IPS-NIHi7 (cell line): Measurements from ENCODE around the gene FYB2.
A peak's percentile ranks its signal among the peaks of the same experiment; 100 is the strongest.

ENCODE experiments used
- DNase-seq: peaks from one replicate; pipeline ENCODE4 v3.0.0; 2012; ENCODE audit warnings: mixed read lengths; ENCODE audit errors: extremely low spot score

Gene FYB2

DNA sequence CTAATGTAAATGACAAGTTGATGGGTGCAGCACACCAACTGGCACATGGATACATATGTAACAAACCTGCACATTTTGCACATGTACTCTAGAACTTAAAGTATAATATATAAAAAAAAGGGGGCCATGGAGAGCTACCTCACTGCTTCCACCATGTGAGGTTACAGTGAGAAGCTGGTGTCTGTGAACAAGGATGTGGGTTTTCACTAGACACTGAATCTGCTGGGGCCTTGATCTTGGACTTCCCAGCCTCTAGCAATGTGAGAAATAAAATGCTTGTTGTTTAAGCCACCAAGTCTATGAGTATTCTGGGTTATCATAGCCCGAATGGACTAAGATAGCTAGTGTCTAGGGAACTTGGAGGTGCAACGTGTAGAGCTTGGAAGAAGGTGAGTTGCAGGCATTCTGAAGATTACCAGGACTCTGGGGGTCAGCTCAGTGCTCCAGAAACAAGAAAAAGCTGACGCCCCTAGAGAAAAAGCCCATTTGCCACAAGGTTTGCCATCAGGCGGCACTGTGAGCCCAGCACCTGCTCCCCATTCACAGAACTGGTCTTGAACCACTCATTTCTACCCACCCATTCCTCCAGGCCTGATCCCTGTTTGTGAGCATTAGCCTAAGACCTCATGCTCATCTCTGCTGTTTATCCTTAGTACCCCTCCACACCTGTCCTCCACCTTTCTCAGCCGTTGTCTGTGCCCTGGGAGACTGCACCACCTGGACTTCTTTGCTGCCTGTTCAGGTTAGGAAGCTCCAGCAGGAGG lies 15.1 kb upstream of the FYB2 start:
- no peak for DNase-seq

DNA sequence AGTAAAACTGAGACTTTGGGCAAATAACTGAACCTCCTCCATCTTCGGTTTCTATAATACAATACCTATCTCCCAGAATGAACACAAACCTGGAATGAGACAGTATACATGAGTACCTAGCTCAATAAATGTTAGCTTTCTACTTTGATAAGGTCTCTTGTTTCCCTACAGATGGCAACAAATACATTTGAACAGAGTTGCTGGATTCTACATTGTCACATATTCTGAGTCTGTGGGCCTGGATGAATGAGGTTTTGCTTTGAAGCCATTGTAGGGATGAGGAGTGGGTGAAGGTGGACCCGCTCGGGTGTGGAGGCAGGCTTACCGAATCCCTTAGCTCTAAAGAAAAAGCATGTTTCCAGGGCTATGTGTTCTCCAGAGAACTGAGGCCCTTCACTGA lies 13.9 kb upstream of the FYB2 start:
- no peak for DNase-seq

DNA sequence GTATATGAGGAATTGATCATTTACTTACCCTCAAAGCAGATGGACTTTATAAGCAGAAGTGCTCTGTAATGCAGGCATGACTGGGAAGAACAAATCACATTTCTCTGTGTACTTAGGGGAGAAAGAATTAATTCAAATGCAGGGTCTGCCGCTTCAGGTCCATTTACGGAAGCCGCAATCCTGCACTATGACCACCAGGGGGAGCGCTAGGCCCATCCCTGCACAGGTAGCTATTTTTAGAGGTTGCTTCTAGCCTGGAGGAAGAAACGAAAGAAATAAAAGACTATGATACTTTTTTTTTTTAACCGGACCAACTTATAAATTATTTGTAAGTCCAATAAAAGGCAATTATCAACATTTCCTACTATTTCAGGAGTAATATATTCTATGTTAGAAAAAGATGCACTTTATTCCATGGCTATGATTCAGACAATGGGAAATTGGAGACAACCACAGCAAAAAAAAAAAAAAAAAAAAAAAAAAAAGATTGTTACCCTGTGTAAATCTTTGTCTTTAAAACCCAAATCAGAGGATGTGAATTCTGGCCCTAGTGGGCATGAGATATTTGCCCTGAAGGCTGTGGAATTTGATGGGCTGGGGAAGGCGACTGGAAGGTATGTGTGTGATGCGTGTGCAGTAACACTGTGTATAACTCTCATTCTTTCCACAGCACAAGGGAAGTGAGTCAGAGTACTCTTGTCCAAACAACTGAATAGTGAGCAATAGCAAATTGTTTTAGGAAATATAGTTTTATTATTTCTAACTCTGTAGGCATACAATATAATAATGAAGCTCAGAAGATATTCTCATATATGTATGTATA lies 12.9 kb upstream of the FYB2 start:
- peak; percentile 68 for DNase-seq

DNA sequence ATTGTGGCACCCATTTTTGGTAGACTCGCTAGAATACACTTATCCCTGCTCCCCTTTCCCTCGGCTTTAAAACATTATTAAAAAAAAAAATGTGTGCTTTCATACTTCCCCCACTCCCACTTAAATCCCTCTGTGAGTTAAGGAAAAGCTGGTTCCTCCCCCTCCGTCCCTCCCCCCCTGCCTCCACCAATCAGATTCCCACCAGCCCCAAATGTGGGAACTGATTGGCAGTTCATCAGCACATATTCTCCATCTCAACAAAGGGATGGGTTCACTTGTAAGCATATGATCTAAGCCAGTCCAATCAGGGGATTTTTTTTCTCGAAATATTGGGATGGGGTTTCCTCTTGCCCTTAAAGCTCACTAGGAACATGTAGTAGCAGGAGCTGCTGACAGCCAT lies 10.8 kb upstream of the FYB2 start:
- peak; percentile 27 for DNase-seq

DNA sequence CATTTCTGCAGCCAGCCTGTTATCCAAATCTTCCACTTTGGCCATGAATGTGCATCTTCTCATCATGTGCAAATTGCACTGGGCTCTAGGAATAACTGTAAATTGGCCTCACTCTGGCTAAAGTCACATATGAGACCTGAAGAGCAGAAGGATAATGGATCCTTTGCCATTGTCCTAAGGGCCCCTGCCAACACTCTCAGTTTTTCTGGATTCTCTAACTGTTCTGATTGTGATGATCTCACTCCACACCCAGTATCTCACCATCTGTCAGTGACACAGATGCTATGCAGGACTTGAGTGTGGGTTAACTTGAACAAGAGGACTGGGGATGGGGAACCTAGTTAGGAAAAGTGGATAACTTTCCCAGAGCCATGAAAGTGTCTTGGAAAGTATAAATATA lies 8.5 kb upstream of the FYB2 start:
- no peak for DNase-seq

DNA sequence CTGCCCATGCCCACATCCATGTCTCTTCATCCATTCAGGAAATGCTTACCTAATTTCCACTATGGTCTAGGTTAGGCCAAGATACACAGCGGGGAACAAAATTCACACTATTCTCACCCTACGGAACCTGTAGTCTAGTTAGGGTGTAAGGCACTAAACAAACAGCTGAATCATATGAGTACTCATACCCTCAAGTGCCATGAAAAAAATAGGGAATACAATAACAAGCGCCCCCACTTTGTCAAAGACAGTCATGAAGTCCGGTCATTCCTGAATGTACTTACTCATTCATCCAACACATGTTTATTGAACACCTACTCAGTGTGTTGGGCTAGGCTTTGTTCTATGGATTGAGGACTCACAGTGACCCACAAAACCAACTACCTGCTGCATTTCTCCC lies 6.2 kb upstream of the FYB2 start:
- DNase-seq, result no peak

DNA sequence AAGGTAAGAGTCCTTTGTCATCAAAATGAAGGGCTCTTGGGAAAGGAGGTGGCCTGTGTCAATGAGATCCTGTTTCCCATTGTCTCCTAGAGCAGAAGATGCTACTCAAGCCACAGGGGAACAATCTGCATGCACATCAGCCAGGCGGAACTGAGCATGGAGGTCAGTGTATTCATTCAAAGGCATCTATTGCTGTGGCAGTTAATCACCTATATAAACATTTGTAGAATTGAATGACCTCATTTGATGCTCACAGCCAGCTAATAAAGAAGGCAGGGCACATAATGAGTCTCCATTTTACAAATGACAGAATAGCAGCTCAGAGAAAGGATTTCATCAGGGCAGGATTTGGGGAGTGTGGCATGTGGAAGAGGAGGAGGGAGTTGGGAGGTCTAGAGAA lies 5.7 kb upstream of the FYB2 start:
- no peak for DNase-seq

DNA sequence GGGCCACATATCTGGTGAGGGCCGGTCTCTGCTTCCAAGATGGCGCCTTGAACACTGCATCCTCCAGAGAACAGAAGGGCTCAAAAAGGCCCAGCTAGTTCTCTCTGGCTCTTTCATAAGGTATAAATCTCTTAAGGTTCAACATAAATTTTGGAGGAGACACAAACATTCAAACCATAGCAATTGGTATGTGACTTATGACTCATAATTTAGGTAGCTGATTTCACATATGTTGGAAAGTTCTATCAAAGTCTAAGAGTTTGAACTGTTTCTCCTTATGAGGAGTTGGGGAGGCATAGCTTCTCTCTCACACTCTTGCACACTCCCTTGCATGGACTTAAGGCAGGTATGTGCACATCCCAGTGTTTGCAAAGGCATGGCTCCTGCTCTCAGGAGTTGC lies 5.1 kb upstream of the FYB2 start:
- no peak for DNase-seq

DNA sequence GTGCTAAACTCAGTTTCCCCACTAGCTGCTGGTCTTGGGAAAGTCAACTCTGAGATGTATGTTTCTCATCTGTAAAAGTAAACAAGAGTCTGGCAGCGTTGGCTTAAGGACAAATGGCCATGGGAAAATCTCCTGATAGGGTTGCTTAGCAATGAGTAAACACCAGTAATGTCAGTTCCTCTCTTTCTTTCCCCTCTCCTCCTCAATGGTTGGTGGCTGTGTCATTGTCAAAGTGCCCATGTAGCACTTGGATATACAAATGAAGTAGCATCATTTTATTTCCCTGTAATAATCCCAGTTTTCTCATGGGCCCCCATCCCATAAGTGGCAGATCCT lies 2.2 kb upstream of the FYB2 start:
- peak; percentile 20 for DNase-seq

DNA sequence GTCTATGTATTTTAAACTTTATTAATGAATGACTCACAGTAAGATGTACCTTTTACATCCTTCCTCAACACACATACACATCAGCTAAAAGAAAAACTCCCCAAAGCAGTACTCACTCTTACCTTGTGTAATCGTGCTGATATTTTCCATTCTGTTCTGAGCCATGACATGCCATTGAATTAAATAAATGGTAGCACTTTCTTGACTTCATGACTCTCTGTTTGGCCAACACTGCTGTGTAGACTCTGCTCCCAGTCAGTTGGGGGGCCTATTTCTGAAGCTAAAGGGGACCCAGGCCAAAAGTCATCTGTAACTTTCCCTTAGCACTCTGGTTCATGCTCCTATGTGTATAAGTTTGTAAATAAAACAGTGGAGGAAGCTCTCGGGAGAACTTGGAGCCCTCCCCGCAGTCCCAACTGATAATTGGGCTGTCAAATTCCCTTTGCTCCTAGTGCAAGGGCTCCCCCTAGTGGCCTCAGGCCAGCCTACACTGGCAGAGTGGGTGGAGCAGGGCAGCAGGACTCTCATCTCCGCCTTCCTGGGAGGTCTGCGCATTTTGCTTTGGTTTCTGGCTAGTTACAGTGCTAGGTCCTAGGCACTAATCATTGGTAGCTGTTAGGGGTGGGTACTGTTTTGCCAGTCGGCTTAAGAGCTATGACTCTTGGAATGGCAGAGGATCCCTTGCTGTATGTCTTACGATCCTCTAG lies 1.7 kb upstream of the FYB2 start:
- DNase-seq, result peak; percentile 91

DNA sequence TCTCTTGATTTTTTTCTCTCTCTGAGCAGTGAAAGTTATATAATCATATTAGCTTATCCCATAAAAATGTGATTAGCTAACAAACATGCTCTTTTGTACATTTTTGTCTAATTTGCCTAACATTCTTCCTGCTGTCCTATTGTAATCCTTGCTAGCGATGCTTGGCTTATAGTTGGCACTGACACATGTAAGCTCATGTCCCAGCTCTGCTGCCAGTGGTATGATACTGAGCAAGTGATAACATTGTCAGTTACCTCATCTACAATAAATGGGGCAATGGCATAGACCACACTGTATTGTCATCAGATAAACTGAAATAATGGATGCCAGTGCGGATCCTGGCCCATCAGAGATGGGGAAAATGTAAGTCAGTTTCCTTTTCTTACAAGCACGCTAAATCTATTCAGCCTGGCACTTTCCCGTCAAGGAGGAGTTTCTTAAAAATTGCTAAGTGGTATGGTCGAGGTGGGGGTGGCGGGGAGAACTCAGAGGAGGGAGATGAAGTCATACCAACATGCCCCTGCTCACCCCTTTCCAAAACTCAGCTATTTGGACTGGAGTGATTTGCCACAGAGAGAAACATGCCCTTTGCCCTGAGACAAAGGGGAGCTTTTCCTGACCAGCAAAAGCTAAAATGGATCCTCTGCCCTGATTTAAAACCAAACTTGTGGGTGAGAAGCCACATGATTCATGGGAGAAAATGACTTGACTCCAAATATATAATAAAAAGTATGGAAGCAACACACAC lies 1.3 kb downstream of the FYB2 start:
- no peak for DNase-seq

DNA sequence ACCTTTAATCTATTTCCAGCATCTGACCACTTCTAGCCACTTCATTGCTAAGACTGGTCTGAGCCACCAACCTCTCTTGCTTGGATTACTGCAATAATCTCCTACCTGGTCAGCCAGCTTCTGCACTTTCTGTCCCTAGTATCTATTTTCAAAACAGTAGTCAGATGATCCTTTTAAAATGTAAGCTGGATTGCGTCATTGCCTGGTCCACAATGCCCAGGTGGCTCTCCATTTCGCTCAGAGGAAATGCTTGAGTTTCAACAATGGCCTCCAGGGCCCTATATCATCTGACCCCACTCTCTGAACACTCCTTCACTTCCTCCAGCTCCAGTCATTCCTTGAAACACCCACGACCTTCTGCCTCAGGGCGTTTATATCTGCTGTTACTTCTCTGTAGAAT lies 2.3 kb downstream of the FYB2 start:
- no peak for DNase-seq

DNA sequence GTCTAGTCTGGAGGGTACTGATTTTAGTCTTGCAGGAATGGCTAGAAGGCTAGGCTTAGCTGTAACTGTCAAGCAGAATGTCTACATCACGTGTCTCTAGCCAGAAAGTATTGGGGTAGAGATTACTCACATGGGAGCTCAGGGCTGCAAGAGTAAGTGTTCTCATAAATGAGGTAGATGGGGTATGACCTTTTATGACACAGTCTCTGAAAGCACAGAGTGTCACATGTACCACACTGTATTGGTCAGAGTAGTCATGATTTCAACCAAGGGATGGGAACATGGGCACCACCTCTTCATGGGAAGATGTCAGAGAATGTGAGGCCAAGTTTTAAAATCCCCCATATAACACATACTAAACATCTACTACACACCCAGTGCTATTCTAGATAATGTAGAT lies 2.9 kb downstream of the FYB2 start:
- no peak for DNase-seq

DNA sequence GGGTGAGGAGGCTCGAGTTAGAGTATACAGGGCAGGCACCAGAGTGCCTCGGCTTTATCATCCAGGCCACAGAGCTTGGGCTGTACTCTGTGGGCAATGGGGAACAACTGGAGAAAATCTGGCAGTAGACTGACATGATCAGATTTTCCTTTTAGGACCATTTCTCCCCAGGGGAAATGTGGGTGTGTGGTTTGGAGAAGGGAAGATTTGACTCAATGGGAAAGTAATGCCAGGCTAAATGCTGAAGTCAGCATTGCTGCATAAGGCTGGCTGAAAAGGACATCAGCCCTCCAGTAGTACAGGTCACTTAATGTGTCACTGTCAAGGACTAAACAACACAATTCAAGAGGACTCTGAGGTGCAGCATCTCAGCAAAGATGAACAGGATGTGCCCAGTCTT lies 5.0 kb downstream of the FYB2 start:
- no peak for DNase-seq

DNA sequence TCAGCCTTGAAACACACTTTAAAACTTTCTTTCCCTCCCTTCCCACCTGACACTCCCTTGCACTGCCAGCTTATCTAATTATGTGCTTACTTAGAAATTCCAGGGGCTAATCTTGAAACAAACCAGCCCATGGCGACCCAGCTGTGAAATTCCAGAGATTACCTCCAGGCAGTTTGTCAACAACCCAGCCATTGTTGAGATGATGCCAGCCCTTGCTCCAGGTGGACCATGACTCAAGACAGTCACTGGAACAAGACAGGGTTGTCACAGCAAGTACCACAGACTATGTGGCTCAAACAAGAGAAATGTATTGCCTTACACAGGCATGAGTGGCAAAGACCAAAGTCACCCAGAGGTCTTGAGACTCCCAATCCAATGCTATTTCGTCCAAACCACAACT lies 7.9 kb downstream of the FYB2 start:
- no peak for DNase-seq

DNA sequence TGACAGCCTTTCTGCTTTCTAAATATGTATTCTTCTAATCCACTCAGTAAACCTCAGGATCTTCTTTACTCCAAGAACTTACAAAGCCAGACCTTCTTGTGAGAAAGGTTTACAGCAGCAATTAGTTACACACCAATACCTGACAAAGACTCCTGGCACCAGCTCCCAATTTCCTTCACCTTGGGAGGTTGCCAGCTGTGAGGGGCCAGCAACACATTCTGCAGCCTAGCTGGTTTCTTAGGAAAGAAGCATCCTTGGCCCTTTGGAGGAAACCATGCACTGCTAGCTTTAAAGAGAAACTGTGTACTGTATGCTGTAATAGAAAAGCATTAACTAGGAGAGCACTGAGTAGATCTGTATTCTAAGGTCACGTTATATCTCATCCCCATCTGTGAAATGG lies 10.8 kb downstream of the FYB2 start:
- DNase-seq, result no peak

DNA sequence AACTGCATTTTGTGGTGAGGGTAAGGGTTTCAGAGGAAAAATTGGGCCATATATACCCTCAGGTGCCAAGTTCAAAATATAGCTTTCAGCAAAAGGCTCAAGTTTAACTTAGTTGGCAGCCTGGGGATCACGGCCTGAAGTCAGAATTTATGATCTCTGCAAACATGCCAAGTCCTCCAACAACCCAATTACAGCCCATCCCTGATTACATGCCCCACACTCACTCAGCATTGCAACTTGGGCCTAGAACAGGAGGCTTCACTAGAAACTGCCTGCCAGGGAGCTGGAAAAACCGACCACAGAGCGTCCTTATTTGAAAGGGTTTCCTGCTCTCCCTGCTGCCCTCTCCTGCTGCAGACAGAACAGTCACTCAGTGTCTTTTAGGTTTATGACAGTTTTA lies 12.4 kb downstream of the FYB2 start:
- DNase-seq, result no peak

DNA sequence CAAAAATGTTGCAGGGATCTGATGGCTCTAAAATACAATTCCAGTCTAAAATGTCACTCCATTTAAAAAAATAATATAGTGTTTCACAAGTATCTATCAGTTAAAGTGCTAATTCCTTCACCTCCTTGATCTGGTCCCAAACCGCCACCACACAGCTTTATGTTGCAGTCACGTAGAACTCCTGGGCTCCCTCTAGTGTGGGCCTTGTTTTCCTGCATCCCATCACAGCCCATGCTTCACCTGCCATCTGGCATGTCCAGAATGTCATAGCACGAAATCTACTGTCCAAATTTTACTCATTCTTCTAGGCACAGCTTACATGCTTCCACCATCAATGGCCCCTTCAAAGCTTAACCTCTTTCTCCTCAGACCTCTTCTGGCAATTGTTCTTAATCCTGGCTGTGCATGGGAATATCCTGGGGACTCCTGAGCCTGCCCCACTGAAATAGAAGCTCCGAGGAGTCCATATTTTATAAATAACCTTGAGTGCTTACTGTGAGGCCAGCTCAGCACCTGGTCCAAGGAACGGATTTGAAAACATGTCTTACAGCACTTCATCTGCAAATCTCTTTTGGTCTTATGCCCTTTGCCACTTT lies 15.5 kb downstream of the FYB2 start:
- DNase-seq, result peak; percentile 78

DNA sequence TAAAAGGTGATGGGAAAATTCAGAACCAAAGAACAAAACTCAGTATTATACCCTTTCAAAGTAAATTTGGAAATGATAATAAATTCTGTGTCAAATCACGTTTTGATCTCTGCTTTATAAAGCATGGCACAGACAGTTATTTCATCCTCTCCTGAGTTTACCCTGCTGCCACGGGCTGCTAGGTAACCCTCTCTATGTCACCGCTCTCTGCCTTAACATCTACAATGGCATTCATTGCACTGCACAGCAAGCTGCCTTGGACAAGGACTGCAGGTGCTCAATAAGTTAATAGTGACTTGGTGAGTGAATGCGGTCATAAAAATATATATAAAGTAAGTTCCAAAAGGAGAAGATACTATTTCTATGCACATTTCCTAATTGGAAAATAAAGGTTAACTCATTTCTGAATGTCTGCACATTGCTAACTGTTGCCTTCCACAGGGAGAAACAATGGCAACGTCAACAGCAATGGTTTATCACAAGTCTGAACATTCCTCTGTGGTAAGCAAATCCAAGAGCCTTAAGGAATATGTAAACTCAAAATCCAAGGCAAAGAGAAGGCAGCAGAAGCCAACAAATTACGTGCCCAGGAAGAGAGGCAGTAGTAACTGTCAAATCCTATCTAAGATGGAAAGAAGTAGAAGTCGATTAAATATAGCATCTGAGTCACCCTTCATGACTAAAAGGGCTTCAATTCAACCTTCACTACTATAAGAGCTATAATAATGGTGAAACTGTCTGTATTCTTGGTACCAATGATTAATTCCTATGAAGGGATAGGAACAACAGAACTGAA lies 19.4 kb downstream of the FYB2 start:
- DNase-seq, result no peak

DNA sequence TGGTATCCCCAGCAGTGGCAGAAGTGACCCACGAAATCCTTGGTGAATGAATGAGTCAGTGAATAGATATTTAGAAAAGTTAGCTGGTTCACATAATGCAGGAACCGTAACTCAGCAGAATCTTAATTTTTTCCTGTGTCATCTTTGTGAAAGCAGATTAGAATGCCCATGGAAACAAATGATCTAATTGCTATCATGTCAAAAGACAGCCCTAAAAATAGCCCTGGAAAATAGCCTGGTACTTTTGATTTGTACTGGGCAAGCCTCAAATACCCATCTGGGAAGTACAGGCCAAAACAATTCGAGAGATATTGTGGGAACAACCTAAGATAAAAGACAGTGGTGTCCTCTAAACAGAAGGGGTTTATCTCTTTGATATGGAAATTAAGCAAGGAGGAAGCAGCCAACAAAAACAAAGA lies 21.1 kb downstream of the FYB2 start:
- peak; percentile 19 for DNase-seq
